IPS-11a (cell line): ENCODE data around the gene FAM151B.

Experiments
- H3K4me3 ChIP-seq: one replicate; pipeline ENCODE4 v1.5.1; 2013; ENCODE audit warnings: low read depth, low read length, control low read depth

FAM151B gene

DNA sequence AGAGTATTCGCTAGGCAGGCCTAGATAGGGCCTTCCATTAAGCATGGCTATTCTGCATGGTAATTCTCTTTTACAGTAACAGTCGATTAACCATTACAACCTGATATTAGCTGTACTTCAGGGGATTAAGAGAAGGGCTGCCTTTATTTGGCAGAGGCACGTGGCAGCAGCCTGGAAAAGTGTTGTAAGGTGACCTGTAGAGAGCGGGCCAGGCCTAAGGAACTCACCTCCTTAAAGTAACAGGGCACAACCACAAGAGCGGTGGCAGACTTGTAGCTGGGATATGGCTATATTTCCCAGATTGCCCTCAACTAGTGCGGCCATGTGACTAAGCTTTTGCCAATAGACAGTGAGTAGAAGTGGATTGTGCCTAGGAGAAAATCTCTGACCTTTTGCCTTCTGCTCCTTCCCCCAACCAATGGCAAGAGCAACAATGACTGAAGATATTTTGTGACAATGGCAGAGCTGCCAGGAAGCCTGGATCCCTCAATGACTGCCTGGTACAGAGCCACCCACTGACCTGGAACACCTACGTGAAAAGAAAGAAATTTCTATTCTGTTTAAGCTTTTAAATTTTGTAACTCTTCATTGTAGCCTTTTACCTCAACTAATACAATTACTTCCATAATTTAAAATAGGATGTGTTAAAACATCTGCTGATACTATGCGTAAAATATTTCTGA is 101.1 kb downstream of the FAM151B start:
- H3K4me3 ChIP-seq = no peak overlapping the region

DNA sequence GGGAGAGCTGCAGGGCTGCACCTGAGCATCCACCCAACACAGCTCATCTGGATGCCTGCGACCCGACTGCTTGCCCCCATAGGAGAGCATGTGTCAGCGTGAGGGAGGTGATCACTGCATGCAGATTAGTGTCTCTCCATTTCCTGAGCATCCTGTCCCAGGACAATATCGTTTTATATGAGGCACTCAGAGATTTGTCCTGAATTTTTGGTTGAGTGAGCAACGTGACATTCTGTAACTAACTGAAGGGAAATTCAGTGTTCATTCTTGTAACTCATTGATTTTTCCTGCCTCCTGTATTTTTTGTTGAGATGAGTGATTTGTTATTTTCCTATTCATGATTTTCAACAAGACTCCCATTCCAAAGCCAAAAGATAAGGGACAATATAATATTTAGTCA is 102.9 kb downstream of the FAM151B start:
- no peak overlapping the region for H3K4me3 ChIP-seq

GRCh38 chr5:80591352-80591751 is 103.5 kb downstream of the FAM151B start:
- H3K4me3 ChIP-seq = no peak overlapping the region

DNA sequence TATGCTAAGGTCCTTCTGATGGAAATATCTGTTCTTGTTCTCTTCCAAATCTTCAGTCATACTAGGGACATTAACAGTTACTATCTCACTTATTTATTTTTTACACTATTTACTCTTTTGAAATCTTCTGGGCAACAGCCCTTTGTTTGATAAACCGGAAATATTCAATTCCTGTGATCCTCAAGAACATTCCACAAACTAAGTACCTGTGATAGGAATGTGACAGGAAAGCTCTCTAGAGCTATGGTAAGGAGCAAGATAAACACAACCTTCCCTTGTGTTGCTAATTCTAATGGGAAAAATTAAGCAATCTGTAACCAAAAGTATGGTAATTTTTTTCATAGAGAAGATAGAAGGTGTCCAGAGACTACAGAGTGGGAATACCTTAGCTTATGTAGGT is 104.2 kb downstream of the FAM151B start:
- no peak overlapping the region for H3K4me3 ChIP-seq
